Epidermal melanocyte (primary cell): ENCODE data around the gene SUSD4.

Experiments used
- DNase-seq: peaks from one replicate; pipeline ENCODE4 v3.0.0; 2011; ENCODE audit warnings: low spot score; ENCODE audit not compliant: insufficient read length

Gene SUSD4

DNA sequence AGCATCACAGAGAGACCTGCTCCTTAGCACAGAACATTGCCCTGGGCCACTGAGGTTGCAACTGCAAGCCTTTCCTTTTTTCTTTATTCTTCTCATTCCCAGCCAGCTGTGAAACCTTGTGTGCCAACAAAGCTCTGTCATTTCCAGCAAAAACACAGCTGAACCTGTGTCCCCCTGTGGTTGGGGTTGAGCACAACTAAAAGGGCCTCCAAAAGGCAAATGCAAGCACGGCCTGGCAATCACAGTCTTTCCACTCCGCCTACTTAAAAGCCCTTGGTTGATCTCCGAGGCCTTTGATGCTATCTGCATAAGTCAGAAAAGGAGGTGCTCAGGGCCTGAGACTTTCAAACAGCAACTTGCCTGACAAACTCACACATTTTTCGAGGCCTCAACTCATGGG, 32.7 kb downstream of the SUSD4 start:
- no peak for DNase-seq

DNA sequence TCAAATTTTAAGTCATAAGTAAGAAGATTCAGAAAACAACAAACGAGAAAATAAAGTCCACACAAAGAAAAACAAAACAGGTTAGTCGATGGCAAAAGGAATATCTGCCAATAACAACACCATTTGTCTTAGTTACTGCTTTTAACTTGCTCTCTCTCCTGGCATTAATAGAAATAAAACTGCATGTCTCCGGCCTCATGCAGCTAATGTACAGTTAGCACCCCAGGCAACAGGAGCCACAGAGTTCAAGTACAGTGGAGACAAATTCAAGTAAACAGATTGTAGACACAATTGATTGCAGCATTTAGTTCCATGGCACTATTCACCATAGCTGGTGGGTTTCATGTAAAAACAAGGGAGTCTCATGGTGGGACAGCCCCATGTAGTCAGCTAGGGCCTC, 33.5 kb downstream of the SUSD4 start:
- DNase-seq: no peak

DNA sequence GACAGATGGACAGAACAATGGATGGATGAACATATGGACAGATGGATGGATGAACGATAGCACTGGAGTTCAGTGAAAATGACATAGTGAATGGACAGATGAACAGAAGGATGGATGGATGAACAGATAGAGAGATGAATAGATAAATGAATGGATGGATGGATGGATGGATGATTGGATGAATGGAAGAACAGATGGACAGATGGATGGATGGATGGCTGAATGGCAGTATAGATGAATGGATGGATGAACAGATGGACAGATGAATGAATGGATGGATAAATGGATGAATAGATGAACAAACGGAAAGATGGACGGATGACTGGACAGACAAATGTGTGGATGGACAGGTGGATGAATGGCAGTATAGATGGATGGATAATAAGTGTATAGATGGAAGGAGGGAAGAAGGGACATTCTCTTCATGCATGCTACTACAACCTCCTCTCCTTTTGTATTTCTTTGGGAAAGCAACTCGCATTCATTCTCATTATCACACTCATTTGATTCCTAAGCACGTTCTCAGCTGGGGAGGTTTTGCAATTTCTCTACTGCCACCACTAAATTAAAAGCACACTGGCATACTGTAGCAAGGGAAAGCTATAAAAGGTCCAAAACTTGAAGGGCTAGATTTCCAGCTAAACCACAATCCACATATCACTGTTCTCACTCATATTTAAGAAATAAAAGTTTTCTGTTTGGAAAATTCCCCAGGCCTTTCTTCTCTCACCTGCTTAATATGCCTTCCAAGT, 34.1 kb downstream of the SUSD4 start:
- DNase-seq: no peak

DNA sequence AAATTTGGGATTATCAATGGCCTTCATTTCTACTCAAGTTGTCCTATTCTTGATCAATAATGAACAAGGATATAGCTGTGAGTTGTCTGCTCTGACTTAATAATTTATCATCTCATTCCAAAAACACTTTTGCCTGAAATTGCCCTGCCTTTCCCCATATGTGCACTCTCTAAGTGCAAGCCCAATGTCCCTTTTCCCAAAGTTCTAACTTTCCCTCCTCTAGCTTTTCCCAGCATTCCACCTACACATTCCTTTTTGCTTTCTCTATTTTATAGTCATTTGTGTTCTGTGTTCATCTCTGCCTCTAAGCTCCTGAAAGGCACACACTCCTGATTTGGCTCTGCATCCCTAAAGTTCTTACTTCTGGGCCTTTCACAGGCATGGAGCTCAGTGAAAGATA, 34.7 kb downstream of the SUSD4 start:
- DNase-seq: no peak

DNA sequence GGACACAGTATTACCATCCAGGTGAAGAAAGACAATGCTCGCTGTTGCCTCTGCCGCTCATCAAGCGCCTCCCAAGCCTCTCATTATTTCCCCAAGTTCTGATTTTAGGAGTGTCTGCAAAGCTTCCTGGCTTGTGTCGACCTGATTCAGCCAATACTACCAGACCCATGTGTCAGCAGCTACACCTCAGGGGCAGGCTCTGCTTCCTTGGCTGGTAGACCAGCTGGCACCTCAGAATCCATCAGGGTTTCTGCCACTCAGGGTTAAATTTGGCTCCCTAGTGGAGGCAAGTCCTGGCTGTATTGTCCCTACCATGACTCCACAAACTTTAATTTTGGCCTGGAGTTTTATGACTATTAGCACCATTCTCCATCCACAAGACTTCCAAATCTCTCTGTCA, 35.4 kb downstream of the SUSD4 start:
- DNase-seq: no peak

DNA sequence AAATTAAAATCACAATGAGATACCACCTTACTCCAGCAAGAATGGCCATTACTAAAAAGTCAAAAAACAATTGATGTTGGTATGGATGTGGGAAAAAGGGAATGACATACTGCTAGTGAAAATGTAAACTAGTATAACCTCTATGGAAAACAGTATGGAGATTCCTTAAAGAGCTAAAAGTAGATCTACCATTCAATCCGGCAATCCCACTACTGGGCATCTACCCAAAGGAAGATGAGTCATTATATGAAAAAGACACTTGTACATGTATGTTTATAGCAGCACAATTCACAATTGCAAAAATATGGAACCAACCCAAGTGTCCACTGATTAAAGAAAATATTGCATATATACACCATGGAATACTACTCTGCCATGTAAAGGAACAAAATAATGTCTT, 37.2 kb downstream of the SUSD4 start:
- DNase-seq: no peak

DNA sequence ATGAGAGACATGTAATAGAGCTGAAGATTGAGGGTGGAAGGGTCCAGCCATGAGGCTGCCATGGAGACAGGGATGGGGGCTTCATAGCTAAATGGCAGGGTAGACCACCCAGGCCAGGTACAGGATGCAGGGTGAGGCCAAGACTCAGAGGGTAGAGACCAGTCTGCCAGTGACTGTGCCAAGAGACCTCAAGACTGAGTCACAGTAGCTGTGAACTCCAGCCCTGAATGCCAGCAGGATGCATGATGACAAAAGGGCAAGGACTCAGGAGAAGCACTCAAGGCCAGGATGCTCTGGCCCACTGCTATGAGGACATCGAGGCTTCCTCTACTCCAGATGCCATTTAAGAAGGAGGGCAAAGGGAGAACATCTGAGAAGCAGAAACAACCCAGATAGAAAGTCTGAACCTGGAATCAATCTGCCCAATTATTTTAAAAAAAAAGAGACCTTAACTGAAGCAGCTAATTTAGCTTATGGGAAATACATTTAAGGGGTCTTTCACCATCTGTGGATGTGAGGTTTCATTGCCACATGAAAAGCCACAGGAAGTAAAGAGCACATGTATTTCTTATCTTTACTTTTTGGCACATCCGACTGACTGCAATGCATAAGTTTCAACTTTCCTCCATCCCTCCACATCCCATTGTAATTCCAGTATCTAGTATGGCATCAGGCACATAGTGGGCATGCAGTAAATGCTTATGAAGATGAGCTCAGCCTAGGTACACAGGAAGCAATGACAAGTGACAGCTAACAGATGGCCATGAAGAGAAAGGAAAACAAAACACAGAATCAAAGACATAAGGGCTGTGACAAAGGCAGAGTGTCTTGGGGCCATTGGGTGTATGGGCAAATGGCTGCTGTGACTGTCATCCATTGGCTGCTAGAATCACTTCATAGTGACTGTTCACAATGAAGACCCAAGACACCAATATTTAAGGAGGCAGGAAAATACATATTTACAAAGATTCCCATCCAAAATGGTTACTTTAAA, 40.2 kb downstream of the SUSD4 start:
- no peak for DNase-seq

DNA sequence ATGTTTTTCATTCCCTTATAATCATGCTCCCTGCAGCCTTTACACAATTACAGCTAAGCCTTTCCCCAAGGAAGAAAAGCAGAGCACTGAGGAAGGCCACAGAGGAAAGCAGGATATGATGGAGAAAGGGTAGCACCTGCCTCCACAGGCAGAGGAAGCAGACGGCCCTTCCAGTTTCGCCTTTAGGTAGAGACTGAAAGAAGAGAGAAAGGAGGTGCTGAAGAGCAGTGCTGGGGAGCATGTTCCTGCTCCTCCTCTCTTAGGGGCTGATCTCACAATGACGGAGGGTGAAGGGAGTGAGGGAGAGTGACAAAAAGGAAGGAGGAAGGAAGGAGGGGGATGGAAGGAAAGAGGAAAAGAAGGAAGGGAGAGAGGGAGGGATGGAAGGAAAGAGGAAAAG, 41.1 kb downstream of the SUSD4 start:
- DNase-seq: no peak

DNA sequence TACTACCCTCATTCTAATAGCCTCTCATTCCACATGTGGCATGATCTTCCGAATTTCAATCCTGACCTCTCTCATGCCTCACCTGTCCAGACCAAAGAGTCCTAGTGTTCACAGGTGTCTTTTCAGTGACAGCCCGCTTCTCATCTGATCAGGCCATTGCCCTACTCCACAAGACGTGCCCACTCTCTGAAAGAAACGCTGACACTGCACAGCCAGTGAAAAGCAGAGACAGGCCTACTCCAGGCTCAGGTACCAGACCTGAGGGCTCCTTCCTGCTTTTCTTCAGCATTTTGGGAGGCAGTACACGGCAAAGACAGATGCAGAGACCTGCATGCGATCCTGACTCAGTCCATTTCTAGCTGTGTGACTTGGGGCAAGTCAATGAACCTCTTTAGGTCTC, 43.0 kb downstream of the SUSD4 start:
- DNase-seq: no peak

DNA sequence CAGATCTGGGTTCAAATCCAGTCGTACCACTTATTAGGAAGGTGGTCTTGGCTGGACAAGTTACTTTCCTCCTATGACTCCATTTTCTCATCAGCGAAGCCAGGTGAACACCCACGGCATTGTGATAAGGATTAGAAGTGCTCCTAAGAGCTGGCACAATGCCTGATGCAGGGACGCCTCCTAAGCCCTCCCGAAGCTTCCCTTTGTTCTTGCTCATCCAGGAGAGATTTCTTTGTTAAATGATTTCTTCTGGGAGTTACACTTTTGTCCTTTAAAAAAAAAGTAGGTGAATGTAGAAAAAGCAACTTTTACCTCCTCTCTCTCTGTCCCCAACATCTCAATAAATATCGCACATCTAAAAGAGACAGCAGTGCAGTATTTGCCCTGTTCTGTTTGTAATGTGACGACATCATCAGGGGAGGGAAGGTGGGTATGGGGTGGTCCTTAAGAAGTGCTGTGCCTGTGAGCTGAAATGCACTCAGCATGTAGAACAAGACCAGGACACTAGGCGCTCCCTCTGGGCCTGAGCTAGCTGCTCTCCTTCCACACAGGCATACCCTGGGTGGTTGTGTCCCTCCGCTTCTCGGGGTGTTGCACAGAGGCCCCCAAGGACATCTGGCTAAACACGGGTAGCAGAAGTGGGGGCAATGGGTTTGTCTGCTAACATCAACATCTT, 43.9 kb downstream of the SUSD4 start:
- DNase-seq: no peak

DNA sequence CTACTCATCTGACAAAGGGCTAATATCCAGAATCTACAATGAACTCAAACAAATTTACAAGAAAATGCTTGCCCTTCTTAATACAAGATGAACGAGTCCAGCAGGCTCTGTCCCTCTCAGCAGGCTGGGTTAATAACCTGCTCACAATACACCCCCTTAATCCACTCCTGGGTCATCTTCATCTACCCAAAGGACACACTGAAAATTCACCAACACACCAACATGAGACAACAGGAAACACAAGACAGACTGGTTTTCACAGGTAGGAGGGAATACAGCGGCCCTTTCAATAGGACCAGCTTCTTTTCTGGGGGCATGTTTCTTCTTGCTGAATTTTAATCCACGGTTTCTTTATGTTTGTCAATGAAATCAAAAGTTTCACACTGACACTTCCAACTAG, 44.6 kb downstream of the SUSD4 start:
- no peak for DNase-seq

DNA sequence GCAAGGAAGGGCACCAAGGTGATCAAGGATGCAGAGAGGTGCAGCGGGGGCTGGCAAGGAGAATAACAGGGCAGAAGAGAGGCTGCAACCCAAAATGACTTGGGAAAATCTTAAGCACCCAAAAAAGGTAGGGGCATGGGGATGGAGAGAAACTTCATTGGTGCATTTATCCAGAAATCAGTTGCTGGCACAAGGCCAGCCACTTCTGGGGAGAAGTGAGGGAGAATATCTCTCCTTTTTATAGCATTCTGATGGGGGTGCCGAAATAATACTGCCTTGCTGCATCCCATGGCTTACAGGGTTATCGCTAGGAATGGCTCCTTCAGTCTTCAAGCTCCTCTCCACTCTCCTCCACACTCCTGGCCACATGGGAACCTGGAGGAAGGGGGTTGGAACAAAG, 47.9 kb downstream of the SUSD4 start:
- no peak for DNase-seq

DNA sequence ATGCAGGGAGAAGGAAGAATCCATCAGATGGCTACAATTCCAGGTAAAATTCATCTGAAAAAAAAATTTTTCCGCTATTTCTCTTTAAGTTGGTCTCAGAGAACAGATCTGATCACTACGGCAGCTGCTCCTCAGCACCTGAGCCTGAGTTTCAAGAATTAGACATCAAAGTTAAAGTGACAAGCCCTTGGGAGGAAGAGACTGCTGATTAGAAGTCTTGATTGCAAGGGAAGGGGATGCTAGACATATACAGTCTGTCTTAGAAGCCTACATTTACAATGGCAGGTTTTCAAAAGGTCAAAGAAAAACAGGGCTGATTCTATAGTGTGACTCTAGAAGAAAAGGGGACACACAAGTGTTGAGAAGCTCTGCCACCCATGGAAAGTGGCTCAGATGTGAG, 48.3 kb downstream of the SUSD4 start:
- DNase-seq: no peak

DNA sequence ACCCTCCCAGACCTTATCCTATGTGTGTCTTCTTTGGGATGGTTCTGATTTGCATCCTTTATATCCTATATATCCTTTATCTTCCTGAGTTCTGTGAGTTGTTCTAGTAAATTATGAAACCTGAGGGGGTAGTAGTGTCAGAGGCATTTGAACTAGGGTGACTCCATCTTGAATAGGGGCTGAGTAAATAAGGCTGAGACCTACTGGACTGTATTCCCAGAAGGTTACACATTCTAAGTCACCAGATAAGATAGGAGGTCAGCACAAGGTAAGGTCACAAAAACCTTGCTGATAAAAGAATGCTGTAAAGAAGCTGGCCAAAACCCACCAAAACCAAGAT, 50.6 kb downstream of the SUSD4 start:
- no peak for DNase-seq

DNA sequence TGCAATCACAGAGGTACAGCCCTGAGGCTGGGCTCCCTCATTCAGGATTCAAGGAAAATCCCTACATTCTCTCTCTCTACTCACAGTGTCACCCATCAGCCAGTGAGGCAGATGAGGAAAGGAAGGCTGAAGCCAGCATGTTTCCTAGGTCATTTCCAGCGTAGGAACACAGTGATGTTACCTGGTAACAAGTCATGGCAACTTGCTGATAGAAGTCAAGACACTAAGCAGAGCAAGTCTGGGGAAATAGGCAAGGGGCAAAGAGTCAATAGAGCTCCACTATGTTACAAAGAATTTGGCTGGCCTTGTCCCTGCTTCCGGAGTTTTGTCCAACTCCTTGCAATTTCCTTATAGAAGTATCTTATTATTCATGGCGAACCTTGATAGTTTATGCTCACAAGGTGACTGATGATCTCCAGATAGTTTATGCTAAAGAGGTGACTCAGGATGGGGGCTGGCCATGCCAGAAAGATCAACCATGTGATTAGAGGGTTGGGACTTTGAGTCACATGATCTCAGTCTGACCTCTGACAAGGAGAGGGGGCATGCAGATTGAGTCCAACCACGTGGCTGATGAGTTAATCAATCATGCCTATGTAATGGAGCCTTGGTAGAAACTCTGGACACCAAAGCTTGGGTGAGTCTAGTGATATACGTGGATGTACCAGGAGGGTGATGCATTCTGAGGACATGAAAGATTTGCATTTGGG, 51.1 kb downstream of the SUSD4 start:
- DNase-seq: no peak

DNA sequence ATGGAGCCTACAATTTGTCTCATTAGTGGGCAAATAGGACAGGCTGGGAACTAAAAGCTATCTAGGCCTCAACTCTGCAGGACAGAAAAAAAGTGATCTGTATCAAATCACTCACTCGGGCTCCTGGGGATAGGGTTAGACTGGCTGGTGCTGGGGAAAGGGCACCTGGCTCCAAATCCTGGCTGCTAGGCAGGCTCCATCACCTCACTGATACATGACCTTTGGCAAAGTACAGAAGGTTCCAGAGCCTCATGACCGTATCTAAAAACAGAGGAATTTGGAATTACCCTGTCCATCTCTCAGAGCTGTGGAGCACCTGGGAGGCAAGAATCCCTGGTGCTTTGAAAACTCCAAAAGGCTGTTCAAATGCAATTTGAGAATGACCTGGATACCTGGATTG, 51.7 kb downstream of the SUSD4 start:
- no peak for DNase-seq

DNA sequence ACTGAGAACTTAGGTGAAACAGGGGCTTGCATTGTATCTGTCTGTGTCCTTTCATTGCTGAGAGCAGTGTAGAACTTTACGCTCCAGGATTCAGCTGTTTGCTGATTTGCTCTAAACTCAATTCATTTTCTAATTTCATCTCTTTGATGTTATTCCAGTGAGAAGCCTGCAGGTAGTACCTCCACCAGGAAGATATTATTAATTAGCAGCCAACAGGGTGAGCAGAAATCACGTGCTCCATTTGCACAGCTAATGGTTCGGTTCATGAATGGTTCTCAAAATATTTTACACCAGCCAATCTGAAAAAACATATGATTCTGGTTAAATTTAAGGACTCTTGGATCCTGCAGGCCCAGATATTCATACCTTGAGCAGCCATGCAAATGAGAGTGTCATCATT, 52.1 kb downstream of the SUSD4 start:
- DNase-seq: no peak

DNA sequence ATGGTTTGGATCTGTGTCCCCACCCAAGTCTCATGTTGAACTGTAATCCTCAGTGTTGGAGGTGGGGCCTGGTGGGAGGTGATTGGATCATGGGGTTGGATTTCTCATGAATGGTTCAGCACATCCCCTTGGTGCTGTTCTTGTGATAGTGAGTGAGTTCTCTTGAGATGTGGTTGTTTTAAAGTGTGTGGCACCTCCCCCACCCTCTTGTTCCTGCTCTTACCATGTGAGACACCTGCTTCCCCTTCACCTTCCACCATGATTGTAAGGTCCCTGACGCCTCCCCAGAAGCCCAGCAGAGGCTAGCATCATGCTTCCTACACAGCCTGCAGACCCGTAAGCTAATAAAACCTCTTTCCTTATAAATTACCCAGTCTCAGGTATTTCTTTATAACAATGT, 55.8 kb downstream of the SUSD4 start:
- no peak for DNase-seq

DNA sequence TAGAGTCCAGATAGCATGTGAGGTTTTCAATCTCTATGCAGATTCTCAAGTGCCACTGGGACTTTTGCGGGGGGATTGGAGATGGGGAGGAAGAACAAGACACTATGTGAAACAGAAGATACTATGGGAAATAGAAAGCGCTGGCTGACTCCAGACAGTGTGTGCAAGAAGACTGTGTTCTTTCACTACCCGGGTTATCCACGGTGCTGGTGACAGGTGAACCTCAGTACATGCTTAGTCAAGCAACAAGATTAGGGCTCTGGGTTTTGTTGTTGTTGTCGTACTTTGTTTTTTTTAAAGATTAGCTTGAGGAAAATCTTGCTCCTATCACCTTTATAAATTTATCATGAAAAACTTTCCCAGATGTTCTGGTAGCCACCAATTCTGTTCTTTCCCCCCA, 56.4 kb downstream of the SUSD4 start:
- no peak for DNase-seq

DNA sequence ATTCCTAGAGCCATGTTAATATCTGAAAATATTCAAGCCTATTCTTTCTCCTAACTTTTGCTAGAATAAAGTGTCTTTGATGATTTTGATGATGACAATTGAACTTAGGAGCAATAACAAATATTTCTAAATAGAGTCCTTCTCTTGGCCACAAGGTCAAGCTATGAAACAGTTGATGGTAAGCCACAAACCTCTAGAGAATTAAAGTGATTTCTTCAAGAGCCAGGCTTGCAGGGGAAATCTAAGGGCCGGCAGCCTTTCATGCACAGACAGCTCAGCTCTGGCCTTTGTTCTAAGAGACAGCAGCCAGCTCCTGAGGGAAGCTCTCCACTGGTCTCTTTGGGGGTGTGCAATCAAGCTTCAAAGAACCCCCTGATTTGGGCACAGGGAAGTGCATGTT, 59.0 kb downstream of the SUSD4 start:
- no peak for DNase-seq

DNA sequence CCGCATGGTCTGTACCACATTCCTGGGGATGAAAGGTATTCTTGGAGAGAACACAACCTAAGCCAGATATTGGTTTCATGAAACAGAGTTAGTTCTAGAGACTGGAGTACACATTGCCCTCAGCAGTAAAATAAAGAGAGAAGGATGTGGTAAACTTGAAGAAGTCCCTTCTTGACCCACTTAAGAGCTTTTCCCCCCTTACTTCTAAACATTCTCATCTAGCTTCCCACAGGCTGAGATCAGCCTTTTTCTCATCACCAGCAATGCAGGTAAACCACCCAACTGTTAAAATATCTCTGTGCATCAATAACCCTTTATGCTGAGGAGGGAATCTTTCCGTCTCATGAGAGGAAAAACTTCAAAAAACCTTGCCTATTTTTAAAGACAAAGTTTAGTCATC, 62.6 kb downstream of the SUSD4 start:
- no peak for DNase-seq

DNA sequence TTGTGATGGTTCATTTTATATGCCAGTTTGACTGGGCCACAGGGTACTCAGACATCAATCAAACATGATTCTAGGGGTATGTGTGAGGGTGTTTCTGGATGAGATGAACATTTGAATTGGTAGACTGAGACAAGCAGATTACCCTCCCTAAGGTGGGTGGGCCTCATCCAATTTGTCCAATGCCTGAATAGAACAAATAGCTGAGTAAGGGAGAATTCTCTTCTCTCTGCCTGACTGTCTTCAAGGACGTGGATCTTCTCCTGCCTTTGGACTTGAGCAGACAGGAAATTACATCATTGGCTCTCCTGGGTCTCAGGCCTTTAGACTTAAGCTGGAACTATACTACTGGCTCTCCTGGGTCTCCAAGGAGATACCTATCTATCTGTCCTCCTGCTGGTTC, 64.4 kb downstream of the SUSD4 start:
- DNase-seq: no peak
